Stomach smooth muscle (tissue), 2 donors: ENCODE data around the gene DBR1.

ENCODE experiments used
- H3K27ac ChIP-seq: one replicate; pipeline ENCODE4 v1.7.0; 2013; ENCODE audit warnings: mild to moderate bottlenecking, low read length, inconsistent platforms
- H3K27me3 ChIP-seq, 2 donors: one replicate each; pipeline ENCODE4 v1.7.0; 2013; ENCODE audit warnings: low read length in 2 of 2; ENCODE audit not compliant: insufficient read depth in 2 of 2, control insufficient read depth in 1 of 2
- H3K36me3 ChIP-seq, 2 donors: one replicate each; pipeline ENCODE4 v1.7.0; 2013; ENCODE audit warnings: low read length in 2 of 2; ENCODE audit not compliant: control insufficient read depth in 2 of 2, insufficient read depth in 2 of 2
- H3K4me1 ChIP-seq: one replicate; pipeline ENCODE4 v1.7.0; 2013; ENCODE audit warnings: low read length; ENCODE audit not compliant: control insufficient read depth, insufficient read depth
- H3K4me3 ChIP-seq, 2 donors: one replicate each; pipeline ENCODE4 v1.7.0; 2013; ENCODE audit warnings: low read length in 2 of 2
- H3K9ac ChIP-seq, 2 donors: one replicate each; pipeline ENCODE4 v1.7.0; 2013; ENCODE audit warnings: low read length in 2 of 2, mild to moderate bottlenecking in 1 of 2
- H3K9me3 ChIP-seq, 2 donors: one replicate each; pipeline ENCODE4 v1.7.0; 2013; ENCODE audit warnings: low read length in 2 of 2; ENCODE audit not compliant: control insufficient read depth in 2 of 2
- donor health status: healthy.
- donor health status: Pancreatic carcinoma.

Gene DBR1

DNA sequence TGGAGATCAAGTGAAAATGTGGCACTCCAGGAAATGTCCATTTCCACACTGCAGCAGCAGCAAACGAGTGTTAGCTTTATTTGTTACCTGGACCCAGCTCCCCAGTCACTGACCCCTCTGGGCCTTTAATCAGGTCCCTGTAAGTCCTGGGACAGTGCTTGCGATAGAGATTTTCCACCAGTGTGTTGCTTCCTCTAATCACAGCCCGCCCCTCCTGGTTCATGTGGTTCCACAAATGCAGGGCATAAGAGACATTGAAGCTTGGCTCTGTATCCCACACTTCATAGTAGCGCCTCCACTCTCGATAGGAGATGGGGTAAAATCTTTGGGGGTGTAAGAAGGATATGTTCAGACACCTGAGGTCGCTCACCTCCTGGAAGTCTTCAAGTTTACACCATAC lies 50.5 kb downstream of the DBR1 start:
- Histone ChIP-seq H3K9ac (no peak overlapping the region), H3K27ac (no peak overlapping the region), H3K4me1 (peaks cover 2% of the 10 kb centered on the region), H3K27me3 (no peaks in the 10 kb centered on the region), H3K4me3 (no peak overlapping the region), H3K36me3 (no peaks in the 10 kb centered on the region), H3K9me3 (no peaks in the 10 kb centered on the region)

DNA sequence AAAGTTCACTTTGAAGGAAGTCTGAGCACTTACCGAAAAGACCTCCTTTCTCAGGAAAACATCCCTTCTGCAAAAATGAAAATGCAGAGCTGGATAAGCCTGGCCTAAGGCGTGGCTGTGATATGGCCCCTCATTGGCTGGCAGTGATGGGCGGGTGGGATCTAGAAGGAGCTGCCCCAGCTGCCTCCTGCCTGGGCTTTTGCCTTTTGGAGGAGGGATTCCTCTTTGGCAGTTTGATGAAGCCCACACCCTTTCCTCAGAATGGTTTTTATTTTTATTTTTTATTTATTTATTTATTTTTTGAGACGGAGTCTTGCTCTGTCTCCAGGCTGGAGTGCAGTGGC lies 55.3 kb downstream of the DBR1 start:
- H3K4me1 ChIP-seq, result peaks cover 12% of the 10 kb centered on the region
- H3K27ac ChIP-seq, result no peak overlapping the region
- no peak overlapping the region for H3K9ac ChIP-seq
- no peak overlapping the region for H3K4me3 ChIP-seq
- H3K36me3 ChIP-seq, result no peaks in the 10 kb centered on the region
- H3K27me3 ChIP-seq, result no peaks in the 10 kb centered on the region
- no peaks in the 10 kb centered on the region for H3K9me3 ChIP-seq

DNA sequence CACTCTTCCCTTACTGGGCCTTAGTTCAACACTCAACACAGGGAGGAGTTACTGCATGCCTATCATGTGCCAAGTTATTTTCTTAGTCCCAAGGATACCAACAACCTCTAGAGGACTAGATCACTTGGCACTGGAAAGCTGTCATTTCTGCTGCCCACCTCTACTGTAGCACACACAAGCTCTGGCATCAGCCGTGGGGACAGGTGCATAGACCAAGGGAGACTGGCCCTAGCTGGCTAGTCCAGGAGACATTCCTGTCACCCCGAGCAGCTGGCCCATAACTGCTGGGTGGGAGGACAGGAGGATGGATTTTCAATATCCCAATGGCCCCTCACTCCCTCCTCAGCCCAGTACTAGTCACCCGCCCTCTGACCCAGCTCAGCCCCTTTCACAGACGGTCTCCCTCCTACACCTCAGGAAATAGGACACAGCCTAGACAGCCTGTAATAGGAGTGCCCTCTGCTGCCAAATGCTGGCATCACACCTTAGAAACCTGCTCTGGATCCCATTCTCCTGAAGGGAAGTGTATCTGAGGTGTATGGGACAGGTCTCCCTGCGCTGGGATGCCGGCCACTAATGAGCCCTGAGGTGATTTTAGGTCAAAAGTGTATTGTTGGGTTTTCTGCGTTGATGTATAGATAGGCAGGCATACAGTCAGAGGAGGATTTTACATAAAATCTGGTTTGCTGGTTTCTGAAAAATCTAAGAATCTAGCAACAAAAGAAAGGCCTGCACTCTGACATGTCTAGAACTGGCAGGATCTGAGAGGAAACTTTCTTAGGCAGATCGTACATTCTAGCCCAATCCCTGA lies 55.9 kb downstream of the DBR1 start:
- Histone ChIP-seq H3K27ac (no peak overlapping the region), H3K9ac (no peak overlapping the region), H3K27me3 (no peaks in the 10 kb centered on the region), H3K4me1 (peaks cover 16% of the 10 kb centered on the region), H3K9me3 (no peaks in the 10 kb centered on the region), H3K4me3 (no peak overlapping the region), H3K36me3 (no peaks in the 10 kb centered on the region)

DNA sequence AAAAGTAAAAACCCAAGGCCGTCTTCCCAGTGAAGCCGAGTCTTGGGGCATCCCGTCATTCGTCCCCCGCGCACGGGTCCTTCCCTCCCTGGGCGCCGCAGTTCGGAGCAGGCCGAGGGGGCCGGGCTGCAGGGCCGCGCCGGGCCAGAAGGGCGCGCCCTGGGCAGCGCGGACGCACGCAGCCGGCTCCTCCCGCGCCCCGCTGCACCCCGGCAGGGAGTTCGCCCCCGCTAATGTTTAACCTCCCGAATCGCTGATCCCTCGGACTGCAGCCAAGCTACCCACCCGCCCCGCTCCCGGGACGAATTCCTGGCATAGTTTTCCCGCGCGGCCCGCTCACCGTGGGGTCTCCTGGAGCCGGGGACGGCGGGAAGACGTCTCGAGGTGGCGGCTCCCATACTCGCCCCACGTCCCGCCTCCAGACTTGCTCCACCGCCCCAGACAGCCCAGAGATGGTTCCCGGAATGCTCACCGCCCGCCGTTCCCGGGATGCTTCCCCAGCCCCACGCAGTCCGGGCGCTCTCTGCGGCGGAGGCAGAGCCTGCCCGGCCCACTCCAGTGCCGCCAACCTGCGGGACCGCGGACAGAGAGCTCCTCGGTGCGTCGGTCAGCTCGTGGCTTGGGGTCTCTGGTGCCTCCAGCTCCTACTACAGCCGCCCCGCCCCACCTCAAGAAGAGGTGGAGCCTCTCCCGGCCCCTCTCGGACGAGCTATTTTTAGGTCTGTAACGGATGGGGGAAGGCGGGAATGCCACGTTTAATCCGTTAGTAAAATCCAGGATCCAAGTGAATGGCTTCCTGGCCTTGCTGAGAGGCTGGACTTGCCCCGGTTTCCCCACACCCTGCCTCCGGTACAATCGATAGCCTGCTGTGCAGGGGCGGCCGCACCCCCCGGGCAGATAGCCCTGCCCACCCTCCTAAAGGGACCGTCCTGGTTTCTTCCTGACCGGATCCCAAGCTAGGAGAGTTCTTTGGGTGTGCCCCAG lies 59.4 kb downstream of the DBR1 start, which contains the start of gene DZIP1L:
Gene DZIP1L (minus strand): TSS at position 621 of the 984 bp plus-strand sequence. CDS start 11,637 bp downstream, outside the sequence.
- H3K9me3 ChIP-seq, result no peaks in the 10 kb centered on the region
- H3K27me3 ChIP-seq, result no peaks in the 10 kb centered on the region

DNA sequence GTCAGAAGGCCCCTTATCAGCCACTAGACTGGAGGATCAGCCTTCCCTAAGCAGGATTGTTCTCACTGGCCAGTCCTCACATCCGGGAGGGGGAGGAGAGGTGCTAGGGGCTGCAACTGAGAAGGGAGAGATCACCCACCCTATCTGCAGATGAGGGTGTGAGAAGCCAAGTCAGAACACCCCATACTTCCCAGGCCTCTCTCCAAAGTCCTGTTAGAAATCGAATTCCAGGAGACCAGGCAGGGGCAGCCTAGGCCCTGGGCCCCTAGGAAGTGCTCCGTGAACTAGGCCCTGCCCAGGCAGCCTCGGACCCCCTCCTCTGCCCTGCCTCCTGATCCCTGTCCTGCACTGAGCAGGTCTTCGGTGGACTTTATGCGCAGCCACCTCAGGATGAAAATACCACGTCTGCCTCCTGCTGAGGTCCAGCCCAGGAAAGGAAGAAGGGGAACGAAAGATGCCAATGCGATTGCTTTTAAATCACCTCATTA lies 60.2 kb downstream of the DBR1 start:
- peaks cover 16% of the 10 kb centered on the region for H3K4me1 ChIP-seq
- peak overlapping the region; percentile 62 to 91 for H3K9ac ChIP-seq
- H3K27me3 ChIP-seq, result no peaks in the 10 kb centered on the region
- H3K4me3 ChIP-seq, result peak overlapping the region; percentile 78 to 88
- H3K9me3 ChIP-seq, result no peaks in the 10 kb centered on the region
- H3K36me3 ChIP-seq, result peaks cover 5% of the 10 kb centered on the region in 2 donors
- H3K27ac ChIP-seq, result peak overlapping the region; percentile 49

More for the DNA sequence above, 59.4 kb downstream of the DBR1 start, which contains the start of gene DZIP1L:
- Histone ChIP-seq H3K36me3 (peaks cover 5% of the 10 kb centered on the region in 2 donors), H3K9ac (peak within 1 kb of the TSS; percentile 62 to 91), H3K4me3 (peak within 1 kb of the TSS; percentile 78 to 88), H3K27ac (peak within 1 kb of the TSS; percentile 49), H3K4me1 (peaks cover 16% of the 10 kb centered on the region)

DNA sequence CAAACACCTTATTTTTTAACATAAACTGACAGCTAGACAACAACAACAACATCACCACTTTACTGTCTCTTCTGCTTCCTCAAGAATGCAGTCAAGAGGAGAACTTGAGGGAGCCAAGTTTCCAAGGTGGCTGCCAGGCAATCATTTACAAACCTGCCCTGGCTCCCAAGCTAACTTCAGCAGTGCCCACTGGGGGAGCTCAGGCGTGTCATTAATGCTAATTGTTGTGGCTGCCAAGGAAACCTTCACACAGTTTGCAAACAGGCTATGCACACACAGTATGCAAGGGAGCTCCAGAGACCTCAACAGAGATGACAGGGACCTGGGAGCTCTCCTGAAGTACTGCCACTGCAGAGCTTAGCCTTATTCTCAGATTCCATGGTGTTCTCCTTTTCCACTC lies 61.4 kb downstream of the DBR1 start:
- Histone ChIP-seq H3K27me3 (no peaks in the 10 kb centered on the region), H3K4me3 (no peak overlapping the region), H3K9ac (no peak overlapping the region), H3K9me3 (no peaks in the 10 kb centered on the region), H3K36me3 (peaks cover 5% of the 10 kb centered on the region in 2 donors), H3K4me1 (peaks cover 11% of the 10 kb centered on the region), H3K27ac (no peak overlapping the region)

DNA sequence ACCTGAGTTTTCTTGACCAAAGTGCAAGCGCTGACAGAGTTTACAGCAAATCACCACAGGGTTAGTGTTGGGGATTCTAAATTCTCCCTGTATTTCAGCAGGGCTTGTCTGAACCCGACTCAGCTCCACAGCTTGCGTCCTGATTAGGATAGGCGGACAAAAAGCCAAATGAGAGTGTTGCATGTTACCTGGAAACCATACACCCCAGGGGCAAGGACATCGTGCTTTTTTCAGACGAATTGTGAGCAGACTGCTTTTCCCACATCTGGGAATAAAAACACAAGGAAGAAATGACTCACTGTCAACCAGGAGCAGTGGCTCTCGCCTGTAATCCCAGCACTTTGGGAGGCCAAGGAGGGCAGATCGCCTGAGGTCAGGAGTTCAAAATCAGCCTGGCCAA lies 62.4 kb downstream of the DBR1 start:
- H3K4me1 ChIP-seq, result peaks cover 11% of the 10 kb centered on the region
- no peak overlapping the region for H3K27ac ChIP-seq
- H3K36me3 ChIP-seq, result peaks cover 5% of the 10 kb centered on the region in 2 donors
- H3K9me3 ChIP-seq, result no peaks in the 10 kb centered on the region
- no peak overlapping the region for H3K4me3 ChIP-seq
- no peak overlapping the region for H3K9ac ChIP-seq
- H3K27me3 ChIP-seq, result no peaks in the 10 kb centered on the region
